ENCODE results near the gene IQCM.
"Not testable (repeated sequence)": the region's sequence is repeated elsewhere in the genome, so short reads cannot be mapped to it uniquely, and the experiment has no call there.

Gene IQCM

DNA sequence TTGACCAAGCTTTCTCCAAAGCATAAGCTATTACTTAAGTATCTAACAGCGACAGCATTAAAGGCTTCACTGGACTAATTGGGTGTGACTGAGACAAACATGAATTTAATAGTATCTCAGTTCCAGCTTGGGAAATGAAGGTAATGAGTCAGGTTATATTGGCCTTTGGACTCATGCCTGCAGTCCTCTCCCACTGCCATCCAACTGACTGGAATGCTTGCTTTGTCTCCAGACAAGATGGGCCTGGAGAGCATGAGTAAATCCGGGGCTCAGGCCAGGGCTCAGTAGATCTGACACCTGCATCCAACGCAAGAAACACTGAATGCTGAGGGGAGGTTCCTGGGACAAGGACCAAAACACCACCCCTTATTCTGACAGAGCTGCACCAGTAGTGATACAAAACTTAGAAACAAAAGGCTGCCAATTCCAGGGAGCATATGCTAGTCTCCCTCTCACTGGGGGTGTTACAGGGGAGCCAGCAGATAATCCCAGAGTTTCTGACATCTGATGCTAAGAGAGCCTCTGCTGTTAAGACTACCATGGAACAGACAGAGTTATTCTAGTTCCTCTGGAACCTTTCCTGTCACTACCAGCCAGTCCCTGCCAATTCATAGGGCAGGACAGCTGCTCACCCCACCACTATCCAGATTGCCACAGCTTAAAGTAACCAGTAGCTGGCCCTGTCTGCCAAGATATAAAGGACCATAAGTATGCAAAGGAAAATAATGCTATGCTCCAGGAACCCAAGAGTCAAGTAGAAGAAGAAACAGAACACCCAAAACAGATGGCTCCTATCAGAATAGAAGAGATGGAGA is 293.8 kb downstream of the IQCM start:
- Histone ChIP-seq H3K4me1 (ENCODE audit: control insufficient read depth, insufficient read depth, low read length) (no peaks in the 10 kb centered on the region), H3K27ac (ENCODE audit: low read depth, low read length) (no peak overlapping the region), H3K9ac (ENCODE audit: low read length) (no peak overlapping the region), H3K4me3 (ENCODE audit: low read length) (no peak overlapping the region), H3K27me3 (ENCODE audit: control insufficient read depth, insufficient read depth, low read length) (no peaks in the 10 kb centered on the region), H3K36me3 (ENCODE audit: control insufficient read depth, insufficient read depth, low read length) (no peaks in the 10 kb centered on the region)

GRCh38 chr4:149518471-149518870 is 297.2 kb downstream of the IQCM start:
- Histone ChIP-seq H3K9ac (ENCODE audit: low read length) (no peak overlapping the region), H3K27ac (ENCODE audit: low read depth, low read length) (no peak overlapping the region), H3K4me3 (ENCODE audit: low read length) (no peak overlapping the region), H3K36me3 (ENCODE audit: control insufficient read depth, insufficient read depth, low read length) (no peaks in the 10 kb centered on the region), H3K4me1 (ENCODE audit: control insufficient read depth, insufficient read depth, low read length) (no peaks in the 10 kb centered on the region), H3K27me3 (ENCODE audit: control insufficient read depth, insufficient read depth, low read length) (no peaks in the 10 kb centered on the region)

DNA sequence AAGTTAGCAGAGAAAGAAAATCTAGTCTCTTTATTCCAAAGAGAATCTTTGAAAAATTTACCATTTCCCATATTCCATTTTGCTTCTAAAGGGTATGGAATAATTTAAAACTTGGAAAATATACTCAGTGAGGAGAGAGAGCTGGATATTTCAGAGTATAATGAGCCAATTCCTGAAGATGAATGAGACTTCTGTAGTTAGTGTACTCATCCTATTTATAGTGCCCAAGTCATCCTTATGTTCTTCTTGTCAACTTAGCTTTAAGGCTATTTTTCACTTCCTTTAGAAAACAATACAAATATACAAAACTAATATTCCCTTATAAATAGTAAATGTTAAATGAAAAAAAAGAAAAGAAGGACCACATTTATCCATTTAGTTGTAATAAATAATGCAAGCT is 302.6 kb downstream of the IQCM start:
- no peaks in the 10 kb centered on the region for H3K27me3 ChIP-seq (ENCODE audit: control insufficient read depth, insufficient read depth, low read length)
- no peak overlapping the region for H3K27ac ChIP-seq (ENCODE audit: low read depth, low read length)
- no peaks in the 10 kb centered on the region for H3K4me1 ChIP-seq (ENCODE audit: control insufficient read depth, insufficient read depth, low read length)
- H3K9ac ChIP-seq (ENCODE audit: low read length): no peak overlapping the region
- no peaks in the 10 kb centered on the region for H3K36me3 ChIP-seq (ENCODE audit: control insufficient read depth, insufficient read depth, low read length)
- no peak overlapping the region for H3K4me3 ChIP-seq (ENCODE audit: low read length)

- Histone ChIP-seq H3K9ac (ENCODE audit: low read length) (no peak overlapping the region), H3K4me1 (ENCODE audit: control insufficient read depth, insufficient read depth, low read length) (no peaks in the 10 kb centered on the region), H3K4me3 (ENCODE audit: low read length) (no peak overlapping the region), H3K36me3 (ENCODE audit: control insufficient read depth, insufficient read depth, low read length) (no peaks in the 10 kb centered on the region), H3K27ac (ENCODE audit: low read depth, low read length) (no peak overlapping the region), H3K27me3 (ENCODE audit: control insufficient read depth, insufficient read depth, low read length) (no peaks in the 10 kb centered on the region)
These were observed 303.1 kb downstream of the IQCM start for GRCh38 chr4:149512501-149512900.

DNA sequence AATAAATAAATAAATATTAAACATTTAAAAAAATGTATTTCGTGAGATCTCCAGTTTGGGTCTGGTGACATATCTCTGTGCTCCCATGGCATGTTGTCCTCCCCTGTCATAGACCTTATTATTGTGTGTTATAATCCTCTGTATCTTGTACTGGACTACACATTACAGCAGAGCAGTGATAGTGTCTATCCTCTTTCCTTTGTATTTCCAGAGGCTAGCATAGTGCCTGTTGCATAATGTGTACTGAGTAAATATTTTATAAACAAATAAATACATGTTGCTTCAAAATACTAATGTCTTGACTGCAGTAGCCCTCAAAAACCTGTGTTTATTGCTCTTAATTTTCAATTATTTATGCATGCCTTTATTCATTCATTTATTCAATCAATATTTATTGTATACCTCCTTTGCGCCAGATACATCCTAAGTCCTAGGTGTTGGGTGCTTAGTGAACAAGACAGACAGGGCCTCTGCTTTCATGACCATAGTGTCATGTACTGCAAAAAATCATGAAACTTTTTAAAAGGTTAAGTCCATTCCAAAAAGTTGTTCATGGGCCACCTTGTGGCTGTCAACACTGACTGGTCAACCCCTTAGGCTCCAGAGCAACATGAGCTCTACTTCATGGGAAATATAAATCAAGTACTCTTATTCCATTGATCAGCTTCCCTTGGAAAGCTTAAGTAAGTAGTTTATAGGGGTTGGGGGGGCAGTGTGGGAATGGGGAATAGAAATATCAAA is 303.9 kb downstream of the IQCM start:
- Histone ChIP-seq H3K4me3 (ENCODE audit: low read length) (no peak overlapping the region), H3K9ac (ENCODE audit: low read length) (no peak overlapping the region), H3K36me3 (ENCODE audit: control insufficient read depth, insufficient read depth, low read length) (no peaks in the 10 kb centered on the region), H3K27me3 (ENCODE audit: control insufficient read depth, insufficient read depth, low read length) (no peaks in the 10 kb centered on the region), H3K4me1 (ENCODE audit: control insufficient read depth, insufficient read depth, low read length) (no peaks in the 10 kb centered on the region), H3K27ac (ENCODE audit: low read depth, low read length) (no peak overlapping the region)

DNA sequence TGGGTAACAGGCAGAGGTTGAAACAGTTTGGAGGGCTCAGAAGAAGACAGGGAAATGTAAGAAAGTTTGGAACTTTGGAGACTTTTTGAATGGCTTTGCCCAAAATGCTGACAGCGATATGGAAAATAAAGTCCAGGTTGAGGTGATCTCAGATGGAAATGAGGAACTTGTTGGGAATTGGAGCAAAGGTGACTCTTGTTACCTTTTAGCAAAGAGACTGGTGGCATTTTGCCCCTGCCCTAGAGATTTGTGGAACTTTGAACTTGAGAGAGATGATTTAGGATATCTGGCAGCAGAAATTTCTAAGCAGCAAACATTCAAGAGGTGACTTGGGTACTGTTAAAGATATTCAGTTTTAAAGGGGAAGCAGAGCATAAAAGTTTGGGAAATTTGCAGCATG is 308.3 kb downstream of the IQCM start:
- not testable (repeated sequence) for H3K27ac ChIP-seq (ENCODE audit: low read depth, low read length); H3K27me3 ChIP-seq (ENCODE audit: control insufficient read depth, insufficient read depth, low read length); H3K4me3 ChIP-seq (ENCODE audit: low read length)

DNA sequence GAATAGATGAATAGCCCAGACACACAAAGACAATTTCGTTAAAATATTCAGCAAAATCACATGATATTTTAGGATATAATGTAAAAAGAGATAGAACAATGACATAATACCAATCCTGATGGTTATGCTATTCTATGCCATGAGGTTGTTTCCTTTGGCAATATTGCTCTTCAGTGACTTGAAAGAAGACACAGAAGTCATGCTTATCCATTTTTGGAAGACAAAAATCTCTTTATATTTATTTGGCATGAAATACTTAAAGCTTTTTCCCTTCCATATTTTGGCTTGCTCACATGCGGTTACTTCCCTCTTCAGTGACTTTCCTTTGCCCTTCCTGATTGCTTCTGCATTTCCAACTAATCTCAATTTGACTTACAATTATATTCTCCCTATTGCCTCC is 314.8 kb downstream of the IQCM start:
- H3K27ac ChIP-seq (ENCODE audit: low read depth, low read length): no peak overlapping the region
- no peaks in the 10 kb centered on the region for H3K36me3 ChIP-seq (ENCODE audit: control insufficient read depth, insufficient read depth, low read length)
- H3K9ac ChIP-seq (ENCODE audit: low read length): no peak overlapping the region
- no peak overlapping the region for H3K4me3 ChIP-seq (ENCODE audit: low read length)
- H3K4me1 ChIP-seq (ENCODE audit: control insufficient read depth, insufficient read depth, low read length): no peaks in the 10 kb centered on the region
- no peaks in the 10 kb centered on the region for H3K27me3 ChIP-seq (ENCODE audit: control insufficient read depth, insufficient read depth, low read length)

More for the DNA sequence above, 308.3 kb downstream of the IQCM start:
- not testable (repeated sequence) for H3K36me3 ChIP-seq (ENCODE audit: control insufficient read depth, insufficient read depth, low read length); H3K4me1 ChIP-seq (ENCODE audit: control insufficient read depth, insufficient read depth, low read length); H3K9ac ChIP-seq (ENCODE audit: low read length)

- Histone ChIP-seq H3K9ac (ENCODE audit: low read length) (no peak overlapping the region), H3K4me3 (ENCODE audit: low read length) (no peak overlapping the region), H3K27me3 (ENCODE audit: control insufficient read depth, insufficient read depth, low read length) (no peaks in the 10 kb centered on the region), H3K36me3 (ENCODE audit: control insufficient read depth, insufficient read depth, low read length) (no peaks in the 10 kb centered on the region), H3K4me1 (ENCODE audit: control insufficient read depth, insufficient read depth, low read length) (no peaks in the 10 kb centered on the region), H3K27ac (ENCODE audit: low read depth, low read length) (no peak overlapping the region)
These were observed 315.9 kb downstream of the IQCM start for GRCh38 chr4:149499726-149500125.

GRCh38 chr4:149498246-149498645 is 317.4 kb downstream of the IQCM start:
- Histone ChIP-seq H3K9ac (ENCODE audit: low read length) (no peak overlapping the region), H3K4me3 (ENCODE audit: low read length) (no peak overlapping the region), H3K36me3 (ENCODE audit: control insufficient read depth, insufficient read depth, low read length) (no peaks in the 10 kb centered on the region), H3K27ac (ENCODE audit: low read depth, low read length) (no peak overlapping the region), H3K4me1 (ENCODE audit: control insufficient read depth, insufficient read depth, low read length) (no peaks in the 10 kb centered on the region), H3K27me3 (ENCODE audit: control insufficient read depth, insufficient read depth, low read length) (no peaks in the 10 kb centered on the region)

GRCh38 chr4:149493492-149493891 is 322.2 kb downstream of the IQCM start:
- H3K27me3 ChIP-seq (ENCODE audit: control insufficient read depth, insufficient read depth, low read length): no peaks in the 10 kb centered on the region
- no peaks in the 10 kb centered on the region for H3K4me1 ChIP-seq (ENCODE audit: control insufficient read depth, insufficient read depth, low read length)
- H3K36me3 ChIP-seq (ENCODE audit: control insufficient read depth, insufficient read depth, low read length): no peaks in the 10 kb centered on the region
- H3K27ac ChIP-seq (ENCODE audit: low read depth, low read length): no peak overlapping the region
- no peak overlapping the region for H3K9ac ChIP-seq (ENCODE audit: low read length)
- no peak overlapping the region for H3K4me3 ChIP-seq (ENCODE audit: low read length)

GRCh38 chr4:149489321-149489720 is 326.3 kb downstream of the IQCM start:
- H3K4me1 ChIP-seq (ENCODE audit: control insufficient read depth, insufficient read depth, low read length): no peaks in the 10 kb centered on the region
- H3K9ac ChIP-seq (ENCODE audit: low read length): no peak overlapping the region
- H3K36me3 ChIP-seq (ENCODE audit: control insufficient read depth, insufficient read depth, low read length): no peaks in the 10 kb centered on the region
- H3K27me3 ChIP-seq (ENCODE audit: control insufficient read depth, insufficient read depth, low read length): no peaks in the 10 kb centered on the region
- no peak overlapping the region for H3K4me3 ChIP-seq (ENCODE audit: low read length)
- no peak overlapping the region for H3K27ac ChIP-seq (ENCODE audit: low read depth, low read length)

GRCh38 chr4:149486861-149487260 is 328.8 kb downstream of the IQCM start:
- Histone ChIP-seq H3K27me3 (ENCODE audit: control insufficient read depth, insufficient read depth, low read length) (no peaks in the 10 kb centered on the region), H3K4me3 (ENCODE audit: low read length) (no peak overlapping the region), H3K9ac (ENCODE audit: low read length) (no peak overlapping the region), H3K36me3 (ENCODE audit: control insufficient read depth, insufficient read depth, low read length) (no peaks in the 10 kb centered on the region), H3K4me1 (ENCODE audit: control insufficient read depth, insufficient read depth, low read length) (no peaks in the 10 kb centered on the region), H3K27ac (ENCODE audit: low read depth, low read length) (no peak overlapping the region)

- H3K36me3 ChIP-seq (ENCODE audit: control insufficient read depth, insufficient read depth, low read length); H3K27ac ChIP-seq (ENCODE audit: low read depth, low read length); H3K9ac ChIP-seq (ENCODE audit: low read length); H3K4me1 ChIP-seq (ENCODE audit: control insufficient read depth, insufficient read depth, low read length); H3K27me3 ChIP-seq (ENCODE audit: control insufficient read depth, insufficient read depth, low read length); H3K4me3 ChIP-seq (ENCODE audit: low read length): not testable (repeated sequence)
These were observed 347.0 kb downstream of the IQCM start for GRCh38 chr4:149468669-149469068.
